Measurements from ENCODE around the gene KLRC1. TPM values are rescaled to one million over a fixed set of nuclear protein-coding genes. Genes with fewer than 3 reads are reported as not detected.

Gene KLRC1
- total RNA-seq, 1 experiment from 2014 or later, result not detected

DNA sequence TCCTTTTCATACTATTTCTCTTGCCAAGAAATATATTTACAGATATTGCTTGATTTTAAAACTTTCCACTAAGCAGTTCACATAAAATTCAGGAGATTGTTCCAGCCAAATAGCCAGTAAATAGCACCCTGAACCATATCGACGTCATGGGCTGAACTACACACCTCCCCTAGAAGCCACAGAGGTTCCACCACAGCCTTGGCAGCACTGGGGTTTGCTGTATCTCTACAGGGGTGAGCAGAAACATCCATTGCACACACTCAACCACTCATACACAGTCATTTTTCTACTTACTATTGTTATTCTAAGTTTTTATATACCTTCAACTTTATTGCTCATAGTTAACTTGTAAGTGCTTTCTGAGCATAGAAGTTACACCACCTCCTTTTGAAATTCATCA is 44.4 kb upstream of the KLRC1 start:
- Histone ChIP-seq H4K20me1 (ENCODE audit: insufficient read depth) (no peaks in the 10 kb centered on the region), H2AFZ (ENCODE audit: low read depth, low read length, poor library complexity, severe bottlenecking) (no peak overlapping the region), H3K9me3 (ENCODE audit: control insufficient read depth in 1 of 2, insufficient read depth in 1 of 2, low read depth in 1 of 2, low read length in 2 of 2) (0 out of 4 replicates have a peak, but pooled peaks cover 0 to 3% of the 10 kb centered on the region in 2 experiments), H3K9me2 (ENCODE audit: insufficient read depth) (no peaks in the 10 kb centered on the region), H3K36me3 (ENCODE audit: control insufficient read depth in 1 of 2, insufficient read depth in 2 of 2, low read length in 2 of 2) (no peaks in the 10 kb centered on the region), H3K79me2 (ENCODE audit: insufficient read depth, low read length) (no peaks in the 10 kb centered on the region), H3K27me3 (ENCODE audit: insufficient read depth, low read length) (no peaks in the 10 kb centered on the region), H3K9ac (ENCODE audit: low read length) (no peak overlapping the region), H3K4me3 (replicated peaks in 1 of 2; ENCODE audit: low read depth in 1 of 2, low read length in 2 of 2) (no peak overlapping the region), H3K4me2 (ENCODE audit: low read length) (no peak overlapping the region), H3K4me1 (ENCODE audit: control insufficient read depth in 1 of 2, insufficient read depth in 2 of 2, low read length in 2 of 2) (no peaks in the 10 kb centered on the region), H3K27ac (ENCODE audit: low read depth, low read length) (no peak overlapping the region)
- ATAC-seq (no peak), DNase-seq (ENCODE audit: low read depth, low spot score) (no peak)
- intact Hi-C loops (cut with micrococcal nuclease), result no loop called here
- TF ChIP-seq ZFX (IDR thresholded peaks at IDR 0.05) (no peak), FOSL1 (IDR thresholded peaks at IDR 0.05; ENCODE audit: low read depth) (no peak), SIN3A (IDR thresholded peaks at IDR 0.05; ENCODE audit: low read depth) (no peak), CBX3 (IDR thresholded peaks at IDR 0.05; ENCODE audit: low read depth) (no peak), CEBPB (IDR thresholded peaks at IDR 0.05; ENCODE audit: low read depth) (no peak), ZNF274 (IDR thresholded peaks at IDR 0.05; ENCODE audit: low read depth, low read length) (no peak), SP1 (IDR thresholded peaks at IDR 0.05; ENCODE audit: low read depth) (no peak), RAD21 (IDR thresholded peaks at IDR 0.05; ENCODE audit: low read depth) (no peak), TCF7L2 (IDR thresholded peaks at IDR 0.05; ENCODE audit: borderline replicate concordance, extremely low read depth, insufficient read depth, insufficient read length) (no peak), SRF (IDR thresholded peaks at IDR 0.05; ENCODE audit: low read depth) (no peak), EZH2 (IDR thresholded peaks at IDR 0.05) (no peak), YY1 (IDR thresholded peaks at IDR 0.05; ENCODE audit: extremely low read depth, insufficient replicate concordance, low read depth, low read length) (no peak), POLR2AphosphoS5 (IDR thresholded peaks at IDR 0.05; ENCODE audit: low read depth, low read length) (no peak)
- TF ChIP-seq, protein P1, sequence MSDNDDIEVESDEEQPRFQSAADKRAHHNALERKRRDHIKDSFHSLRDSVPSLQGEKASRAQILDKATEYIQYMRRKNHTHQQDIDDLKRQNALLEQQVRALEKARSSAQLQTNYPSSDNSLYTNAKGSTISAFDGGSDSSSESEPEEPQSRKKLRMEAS (IDR thresholded peaks at IDR 0.05), result no peak
- TF ChIP-seq, protein P2, sequence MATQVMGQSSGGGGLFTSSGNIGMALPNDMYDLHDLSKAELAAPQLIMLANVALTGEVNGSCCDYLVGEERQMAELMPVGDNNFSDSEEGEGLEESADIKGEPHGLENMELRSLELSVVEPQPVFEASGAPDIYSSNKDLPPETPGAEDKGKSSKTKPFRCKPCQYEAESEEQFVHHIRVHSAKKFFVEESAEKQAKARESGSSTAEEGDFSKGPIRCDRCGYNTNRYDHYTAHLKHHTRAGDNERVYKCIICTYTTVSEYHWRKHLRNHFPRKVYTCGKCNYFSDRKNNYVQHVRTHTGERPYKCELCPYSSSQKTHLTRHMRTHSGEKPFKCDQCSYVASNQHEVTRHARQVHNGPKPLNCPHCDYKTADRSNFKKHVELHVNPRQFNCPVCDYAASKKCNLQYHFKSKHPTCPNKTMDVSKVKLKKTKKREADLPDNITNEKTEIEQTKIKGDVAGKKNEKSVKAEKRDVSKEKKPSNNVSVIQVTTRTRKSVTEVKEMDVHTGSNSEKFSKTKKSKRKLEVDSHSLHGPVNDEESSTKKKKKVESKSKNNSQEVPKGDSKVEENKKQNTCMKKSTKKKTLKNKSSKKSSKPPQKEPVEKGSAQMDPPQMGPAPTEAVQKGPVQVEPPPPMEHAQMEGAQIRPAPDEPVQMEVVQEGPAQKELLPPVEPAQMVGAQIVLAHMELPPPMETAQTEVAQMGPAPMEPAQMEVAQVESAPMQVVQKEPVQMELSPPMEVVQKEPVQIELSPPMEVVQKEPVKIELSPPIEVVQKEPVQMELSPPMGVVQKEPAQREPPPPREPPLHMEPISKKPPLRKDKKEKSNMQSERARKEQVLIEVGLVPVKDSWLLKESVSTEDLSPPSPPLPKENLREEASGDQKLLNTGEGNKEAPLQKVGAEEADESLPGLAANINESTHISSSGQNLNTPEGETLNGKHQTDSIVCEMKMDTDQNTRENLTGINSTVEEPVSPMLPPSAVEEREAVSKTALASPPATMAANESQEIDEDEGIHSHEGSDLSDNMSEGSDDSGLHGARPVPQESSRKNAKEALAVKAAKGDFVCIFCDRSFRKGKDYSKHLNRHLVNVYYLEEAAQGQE (IDR thresholded peaks at IDR 0.05; ENCODE audit: low read depth), result no peak
- ChIA-PET CTCF (no interaction called here), POLR2A (no interaction called here), RAD21 (ENCODE audit: low non-redundant PET in 1 of 2, low total read pairs in 2 of 2, uncharacterized antibody in 2 of 2, unreplicated experiment in 2 of 2) (no interaction called here)
- BruUV-seq (replicated peaks), result no TSS peak

All from HCT116 (cell line).